GM18870 (cell line): ENCODE data around the gene NDUFB2.
"Not testable (repeated sequence)": the region's sequence is repeated elsewhere in the genome, so short reads cannot be mapped to it uniquely, and the experiment has no call there.

ENCODE experiments used
- ATAC-seq: cut with Tn5 transposase; IDR thresholded peaks from one replicate; pipeline ENCODE4 v1.9.1; 2021; ENCODE audit warnings: moderate library complexity; ENCODE audit not compliant: unreplicated experiment

Gene NDUFB2

DNA sequence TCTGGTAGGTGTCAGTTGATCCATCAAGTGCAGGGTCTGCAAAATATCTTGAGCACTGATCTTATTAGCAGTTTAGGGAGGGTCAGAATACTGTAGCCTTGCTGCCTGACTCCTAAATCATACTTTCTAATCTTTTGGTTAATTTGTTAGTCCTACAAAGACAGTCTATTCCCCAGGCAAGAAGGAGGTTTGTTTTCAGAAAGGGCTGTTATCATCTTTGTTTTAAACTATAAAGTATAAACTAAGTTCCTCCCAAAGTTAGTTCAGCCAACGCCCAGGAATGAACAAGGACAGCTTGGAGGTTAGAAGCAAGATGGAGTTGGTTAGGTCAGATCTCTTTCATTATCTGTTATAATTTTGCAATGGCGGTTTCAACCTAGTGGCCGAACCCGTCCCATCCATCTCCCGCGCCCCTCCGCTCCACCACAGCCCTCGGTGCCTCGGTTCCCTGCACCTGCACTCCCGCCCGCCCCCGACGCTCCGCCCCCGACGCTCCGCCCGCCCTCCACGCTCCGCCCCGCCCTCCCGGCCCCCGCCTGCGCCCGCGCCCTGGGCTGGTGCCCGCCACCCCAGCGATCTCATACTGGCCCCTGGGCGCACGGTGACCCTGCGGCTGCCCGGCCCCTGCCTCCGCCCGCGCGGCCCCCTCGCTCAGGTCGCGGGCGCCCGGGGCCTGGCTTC lies 24.0 kb upstream of the NDUFB2 start, which contains the start of gene ADCK2:
Gene ADCK2 (plus strand): TSS at position 564 of the 681 bp plus-strand sequence. CDS start 386 bp downstream, outside the sequence.
- ATAC-seq, result no peak

GRCh38 chr7:140673063-140673773 lies 23.3 kb upstream of the NDUFB2 start:
- ATAC-seq, result no peak

GRCh38 chr7:140673774-140674155 lies 22.7 kb upstream of the NDUFB2 start:
- ATAC-seq, result no peak

DNA sequence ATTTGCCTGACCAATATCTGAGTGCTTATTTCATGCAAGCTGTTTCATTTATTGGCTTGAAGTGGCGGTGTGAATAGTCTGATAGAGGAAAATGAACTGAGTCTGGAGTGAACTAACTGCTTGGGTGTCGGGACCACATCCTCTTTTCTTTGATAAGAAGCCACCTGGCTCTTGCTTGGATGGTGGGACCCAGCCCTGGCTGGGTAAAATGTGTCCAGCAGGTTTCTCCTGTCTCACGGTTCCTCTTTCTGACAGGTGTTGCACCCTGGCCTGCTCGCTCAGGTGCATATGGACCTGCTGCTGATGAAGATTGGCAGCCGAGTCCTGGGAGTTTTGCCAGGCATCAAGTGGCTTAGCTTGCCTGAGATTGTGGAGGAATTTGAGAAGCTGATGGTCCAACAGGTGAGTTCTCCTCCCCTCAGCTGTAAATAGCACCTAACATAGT lies 22.1 kb upstream of the NDUFB2 start:
- ATAC-seq, result no peak

- no peak for ATAC-seq
Measured at GRCh38 chr7:140674899-140675701, 21.4 kb upstream of the NDUFB2 start.

GRCh38 chr7:140675726-140676125 lies 20.8 kb upstream of the NDUFB2 start:
- no peak for ATAC-seq

- peak; percentile 56 for ATAC-seq
Measured at GRCh38 chr7:140676306-140676705, 20.2 kb upstream of the NDUFB2 start.

DNA sequence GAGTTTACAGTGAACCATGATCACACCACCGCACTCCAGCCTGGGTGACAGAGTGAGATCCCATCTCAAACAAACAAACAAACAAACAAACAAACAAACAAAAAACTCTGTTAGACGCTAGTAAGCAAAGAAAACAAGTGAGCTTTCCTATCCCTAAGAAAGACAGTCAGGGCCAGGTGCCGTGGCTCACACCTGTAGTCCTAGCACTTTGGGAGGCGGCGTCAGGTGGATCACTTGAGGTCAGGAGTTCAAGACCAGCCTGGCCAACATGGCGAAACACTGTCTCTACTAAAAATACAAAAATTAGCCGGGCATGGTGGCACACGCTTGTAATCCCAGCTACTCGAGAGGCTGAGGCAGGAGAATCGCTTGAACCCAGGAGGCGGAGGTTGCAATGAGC lies 19.6 kb upstream of the NDUFB2 start:
- ATAC-seq, result not testable (repeated sequence)

DNA sequence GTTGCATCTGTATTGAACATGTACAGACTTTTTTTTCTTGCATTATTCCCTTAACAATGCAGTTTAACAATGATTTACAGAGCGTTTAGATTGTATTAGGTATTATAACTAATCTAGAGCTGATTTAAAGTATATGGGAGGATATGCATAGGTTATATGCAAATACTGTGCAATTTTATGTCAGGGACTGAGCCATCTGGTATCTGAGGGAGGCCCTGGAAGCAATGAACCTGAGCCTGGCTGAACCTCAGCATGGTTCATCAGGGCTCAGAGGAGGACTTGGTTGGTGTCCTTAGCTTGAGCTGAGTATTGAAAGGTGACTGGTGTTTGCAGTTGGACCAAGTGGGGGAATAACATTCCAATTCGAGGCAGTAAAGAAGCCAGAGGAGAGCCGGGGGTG lies 19.0 kb upstream of the NDUFB2 start:
- no peak for ATAC-seq

GRCh38 chr7:140678081-140678815 lies 18.3 kb upstream of the NDUFB2 start:
- no peak for ATAC-seq

DNA sequence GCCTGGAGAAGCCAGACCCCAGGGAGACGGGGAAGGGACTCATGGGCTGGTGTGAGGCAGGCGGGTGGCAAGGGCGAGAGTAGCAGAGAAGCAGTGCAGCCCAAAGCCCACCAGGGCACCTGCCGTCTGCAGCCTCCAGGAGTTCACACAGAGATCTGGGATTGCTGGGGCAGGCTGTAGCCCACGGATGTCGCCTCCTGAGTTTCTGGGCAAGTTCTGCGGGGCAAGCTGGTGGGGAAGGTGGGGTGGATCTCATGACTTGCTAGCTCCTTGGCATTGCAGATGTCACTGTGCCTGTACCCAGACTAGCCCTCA lies 17.7 kb upstream of the NDUFB2 start:
- no peak for ATAC-seq

DNA sequence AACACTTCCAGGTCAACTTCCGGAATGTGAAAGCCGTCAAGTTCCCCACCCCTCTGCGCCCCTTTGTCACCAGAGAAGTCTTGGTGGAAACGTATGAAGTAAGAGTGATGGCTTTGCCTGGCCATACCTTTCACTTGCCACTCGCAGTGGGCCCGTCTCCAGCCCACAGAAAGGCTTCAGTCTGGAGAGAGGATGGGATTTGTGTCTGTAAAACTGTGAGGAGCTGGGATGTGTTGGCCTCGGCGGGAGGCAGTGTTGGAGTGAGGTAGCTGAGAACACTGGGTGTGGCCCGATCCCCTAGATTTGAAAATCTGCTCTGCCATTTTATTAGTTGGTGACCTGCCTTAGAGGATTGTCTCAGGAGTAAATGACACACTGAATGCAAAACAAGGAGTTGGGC lies 17.3 kb upstream of the NDUFB2 start:
- no peak for ATAC-seq

DNA sequence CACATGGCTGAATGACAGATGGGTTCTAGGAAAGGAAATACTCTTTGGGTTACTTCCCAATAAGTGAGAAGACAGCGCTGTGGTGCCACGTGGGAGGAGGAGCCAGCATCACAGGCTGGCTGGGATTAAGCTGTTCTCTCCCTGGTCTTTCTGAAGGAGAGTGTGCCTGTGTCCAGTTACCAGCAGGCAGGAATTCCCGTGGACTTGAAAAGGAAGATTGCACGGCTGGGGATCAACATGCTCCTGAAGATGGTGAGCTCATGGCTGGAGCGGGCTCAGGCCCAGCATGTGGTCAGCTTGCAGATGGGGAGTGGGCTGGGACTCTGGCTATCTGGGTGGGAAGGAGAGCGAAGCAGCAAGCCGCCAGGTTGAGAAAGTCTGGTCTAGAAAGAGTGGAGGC lies 15.6 kb upstream of the NDUFB2 start:
- no peak for ATAC-seq

GRCh38 chr7:140681766-140682165 lies 14.7 kb upstream of the NDUFB2 start:
- ATAC-seq, result no peak

GRCh38 chr7:140683657-140684056 lies 12.9 kb upstream of the NDUFB2 start:
- no peak for ATAC-seq

GRCh38 chr7:140684066-140684950 lies 12.2 kb upstream of the NDUFB2 start:
- ATAC-seq, result no peak

GRCh38 chr7:140685407-140686087 lies 11.0 kb upstream of the NDUFB2 start:
- no peak for ATAC-seq

DNA sequence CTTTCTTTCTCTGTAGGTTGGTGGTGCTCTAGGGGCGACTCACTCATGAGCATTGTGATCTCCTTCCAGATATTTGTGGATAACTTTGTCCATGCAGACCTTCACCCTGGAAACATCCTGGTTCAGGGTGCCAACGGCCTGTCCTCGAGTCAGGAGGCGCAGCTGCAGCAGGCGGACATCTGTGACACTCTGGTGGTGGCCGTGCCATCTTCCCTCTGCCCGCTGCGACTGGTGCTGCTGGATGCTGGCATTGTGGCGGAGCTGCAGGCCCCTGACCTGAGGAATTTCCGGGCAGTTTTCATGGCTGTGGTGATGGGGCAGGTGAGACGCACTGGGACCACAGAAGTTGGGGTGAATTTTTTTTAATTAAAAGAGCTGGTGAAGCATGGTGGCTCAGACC lies 9.6 kb upstream of the NDUFB2 start:
- no peak for ATAC-seq

DNA sequence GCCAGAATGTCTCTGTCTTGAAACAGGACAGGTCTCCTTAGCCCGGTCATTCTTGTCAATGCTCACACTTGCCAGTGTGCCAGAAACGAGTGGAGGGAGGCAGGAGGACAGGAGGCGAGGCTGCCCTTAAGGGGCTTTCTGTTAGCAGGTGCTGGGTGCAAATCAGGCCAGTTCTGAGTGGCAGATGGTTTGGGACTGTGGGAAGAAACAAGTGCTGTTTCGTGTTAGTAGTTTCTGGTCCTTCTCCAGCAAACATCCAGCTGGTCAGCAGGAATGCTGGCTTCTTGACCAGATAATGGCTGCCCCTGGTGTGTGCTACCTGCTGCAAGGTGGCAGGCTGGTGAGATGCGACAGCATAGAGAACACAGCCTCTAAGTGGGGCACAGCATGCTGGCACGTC lies 8.2 kb upstream of the NDUFB2 start:
- ATAC-seq, result no peak
